GM23248 (cell line): ENCODE measurements around the gene NFIX. TPM values are rescaled to one million over a fixed set of nuclear protein-coding genes. Genes with fewer than 3 reads are reported as not detected.

Source experiments
- DNase-seq: peaks from one replicate; pipeline ENCODE4 v3.0.0-alpha.2; 2015
- H2AFZ ChIP-seq: fragments of 200-600 bp; sonication (generic); 2 replicates; pipeline ENCODE4 v1.6.1; 2016; ENCODE audit warnings: antibody characterized with exemption
- H3F3A ChIP-seq: fragments of 200-600 bp; sonication (generic); 2 replicates; pipeline ENCODE4 v1.6.1; 2016; ENCODE audit warnings: mild to moderate bottlenecking, antibody characterized with exemption, mixed run types; ENCODE audit not compliant: insufficient read depth
- H3K27ac ChIP-seq: fragments of 200-600 bp; sonication (generic); 2 replicates; pipeline ENCODE4 v1.5.1; 2016; ENCODE audit warnings: mild to moderate bottlenecking
- H3K27me3 ChIP-seq: fragments of 200-600 bp; sonication (generic); replicated peaks from 2 replicates; pipeline ENCODE4 v1.6.1; 2016; ENCODE audit warnings: mild to moderate bottlenecking; ENCODE audit not compliant: insufficient read depth
- H3K36me3 ChIP-seq: fragments of 200-600 bp; sonication (generic); 2 replicates; pipeline ENCODE4 v1.6.1; 2016; ENCODE audit warnings: low read depth, mild to moderate bottlenecking
- H3K4me1 ChIP-seq: fragments of 200-600 bp; sonication (generic); 2 replicates; pipeline ENCODE4 v1.6.1; 2016; ENCODE audit warnings: mild to moderate bottlenecking; ENCODE audit not compliant: insufficient read depth
- H3K4me2 ChIP-seq: fragments of 200-600 bp; sonication (generic); one replicate; pipeline ENCODE4 v1.6.1; 2016; ENCODE audit warnings: mild to moderate bottlenecking; ENCODE audit not compliant: unreplicated experiment
- H3K4me3 ChIP-seq: fragments of 200-600 bp; sonication (generic); 2 replicates; pipeline ENCODE4 v1.5.1; 2016; ENCODE audit warnings: mild to moderate bottlenecking
- H3K79me2 ChIP-seq: fragments of 200-600 bp; sonication (generic); 2 replicates; pipeline ENCODE4 v1.6.1; 2016; ENCODE audit warnings: mild to moderate bottlenecking; ENCODE audit not compliant: insufficient read depth
- H3K9ac ChIP-seq: fragments of 200-600 bp; sonication (generic); 2 replicates; pipeline ENCODE4 v1.6.1; 2016; ENCODE audit warnings: mild to moderate bottlenecking
- H3K9me2 ChIP-seq: fragments of 200-600 bp; sonication (generic); 2 replicates; pipeline ENCODE4 v1.6.1; 2016; ENCODE audit warnings: mixed run types, mild to moderate bottlenecking, moderate library complexity; ENCODE audit not compliant: insufficient read depth
- H3K9me3 ChIP-seq: fragments of 200-600 bp; sonication (generic); one replicate; pipeline ENCODE4 v1.6.1; 2017; ENCODE audit warnings: low read depth
- H4K20me1 ChIP-seq: fragments of 200-600 bp; sonication (generic); 2 replicates; pipeline ENCODE4 v1.6.0; 2016; ENCODE audit not compliant: insufficient read depth
- EZH2 ChIP-seq: fragments of 200-600 bp; sonication (generic); IDR thresholded peaks from 2 replicates; pipeline ENCODE4 v1.6.1; 2018; ENCODE audit warnings: antibody characterized with exemption, mild to moderate bottlenecking; ENCODE audit not compliant: insufficient read depth, poor library complexity, severe bottlenecking
- EZH2phosphoT487 ChIP-seq: fragments of 200-600 bp; sonication (generic); IDR thresholded peaks from 2 replicates; pipeline ENCODE4 v1.6.1; 2018; ENCODE audit warnings: antibody characterized with exemption, moderate library complexity, mild to moderate bottlenecking, low read depth; ENCODE audit not compliant: insufficient read depth
- WGBS, 2 experiments: methylation state at CpG; one replicate each; pipeline ENCODE4 v1.1.6; 2015 to 2017; ENCODE audit warnings: low lambda C conversion rate in 2 of 2, low coverage in 1 of 2; ENCODE audit errors: missing lambda C conversion rate in 2 of 2; 5-methylcytosine and 5-hydroxymethylcytosine counted together
- in situ Hi-C: fragments of 300-500 bp; cut with MboI; formaldehyde crosslinking; loops from 2 replicates; pipeline ENCODE4 v1.15.0; 2020
- polyA plus RNA-seq: library from polyadenylated mRNA; unstranded; fragments of >200 nt; fragmentation: Nextera tagmentation; extraction: Ambion mirVana; gene quantifications from 2 replicates; pipeline ENCODE4 v1.2.1, GENCODE V29; 2016
- total RNA-seq: library from RNA; depleted of rRNA; stranded (reverse); fragments of >200 nt; shearing (Covaris generic); gene quantifications from 2 replicates; pipeline ENCODE4 v1.2.3, GENCODE V29; 2014

Gene NFIX
- total and polyA plus RNA-seq, 2 experiments from 2014 or later, result 60.8 to 71.0 TPM

GRCh38 chr19:13062317-13062716 is 67.0 kb downstream of the NFIX start:
- H4K20me1 ChIP-seq, result no peaks in the 10 kb centered on the region
- H3F3A ChIP-seq, result peaks cover 9% of the 10 kb centered on the region; the same call in 1 of the 2 replicates
- H3K4me1 ChIP-seq, result peaks cover 31% of the 10 kb centered on the region
- H2AFZ ChIP-seq, result no peak overlapping the region
- peaks cover 99% of the 10 kb centered on the region for H3K79me2 ChIP-seq
- H3K27me3 ChIP-seq, result no peaks in the 10 kb centered on the region
- TF ChIP-seq EZH2phosphoT487 (no peak), EZH2 (no peak)
- no peak overlapping the region for H3K4me2 ChIP-seq
- DNase-seq, result no peak
- H3K9me3 ChIP-seq, result no peaks in the 10 kb centered on the region
- no peaks in the 10 kb centered on the region for H3K36me3 ChIP-seq
- peak overlapping the region; percentile 26 for H3K9ac ChIP-seq
- in situ Hi-C loops, result no loop called here
- H3K27ac ChIP-seq, result peak overlapping the region; percentile 67
- no peaks in the 10 kb centered on the region for H3K9me2 ChIP-seq
- no peak overlapping the region for H3K4me3 ChIP-seq

DNA sequence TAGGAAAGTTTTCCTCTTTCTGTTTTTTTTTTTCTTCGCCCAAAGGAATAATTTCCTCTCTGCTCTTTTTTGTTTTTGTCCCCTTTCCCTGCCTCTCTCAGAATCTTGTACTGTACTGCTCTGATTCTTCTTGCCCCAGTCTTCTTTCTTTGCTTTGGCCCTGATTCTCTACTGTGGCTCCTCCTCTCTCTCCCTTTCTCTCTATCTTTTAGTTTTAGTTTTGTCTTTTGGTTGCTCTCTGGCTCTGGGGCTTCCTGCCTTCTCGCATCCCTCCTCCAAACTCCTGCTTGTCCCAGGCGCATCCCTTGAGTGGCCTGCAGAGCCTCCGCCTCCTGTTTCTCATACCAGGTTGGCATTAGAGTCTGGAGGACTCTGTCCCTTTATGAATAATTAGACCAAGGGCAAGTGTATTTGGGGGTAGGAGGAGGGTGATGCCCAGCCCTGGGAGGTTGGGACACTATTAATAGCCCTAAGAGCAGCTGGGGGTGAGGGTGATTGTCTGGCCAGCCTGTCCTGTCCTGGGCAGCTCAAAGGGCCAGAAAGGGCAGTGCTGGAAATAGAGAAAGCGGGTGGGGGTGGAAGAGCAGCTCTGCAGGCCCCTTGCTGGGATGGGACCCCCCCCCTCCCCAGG is 68.3 kb downstream of the NFIX start:
- H3K4me1 ChIP-seq, result peaks cover 29% of the 10 kb centered on the region
- in situ Hi-C loops, result no loop called here
- H3K79me2 ChIP-seq, result peaks cover 99% of the 10 kb centered on the region

DNA sequence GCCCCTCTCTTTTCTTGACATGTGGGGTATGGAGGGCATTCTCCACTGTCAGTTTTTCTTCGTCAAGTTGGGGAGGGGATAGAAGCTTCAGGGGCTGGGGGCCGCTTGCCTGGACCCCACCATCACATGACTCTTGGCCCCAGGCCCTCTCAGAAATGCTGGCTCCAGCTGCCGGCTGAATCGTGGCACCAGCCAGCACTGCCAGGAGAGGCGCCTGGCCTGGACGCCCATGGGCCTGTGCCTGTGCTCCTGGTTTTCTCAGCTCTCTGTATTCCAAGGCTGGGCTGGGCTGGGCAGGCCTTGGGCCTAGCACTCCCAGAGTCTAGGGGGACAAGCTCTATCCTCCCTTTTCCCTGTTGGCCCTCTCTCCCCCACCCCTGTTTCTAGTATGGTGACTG is 68.8 kb downstream of the NFIX start:
- Histone ChIP-seq H3K36me3 (no peaks in the 10 kb centered on the region), H3K27me3 (no peaks in the 10 kb centered on the region), H4K20me1 (no peaks in the 10 kb centered on the region), H3F3A (peaks cover 9% of the 10 kb centered on the region; the same call in 1 of the 2 replicates), H3K9ac (no peak overlapping the region; the same call in 1 of the 2 replicates), H3K9me2 (no peaks in the 10 kb centered on the region), H2AFZ (no peak overlapping the region), H3K79me2 (peaks cover 99% of the 10 kb centered on the region), H3K27ac (peak overlapping the region; percentile 27; the same call in 1 of the 2 replicates), H3K4me1 (peaks cover 25% of the 10 kb centered on the region), H3K9me3 (no peaks in the 10 kb centered on the region), H3K4me3 (no peak overlapping the region), H3K4me2 (no peak overlapping the region)
- in situ Hi-C loops, result no loop called here
- 67 to 73% methylated on average over 6 of the region's 6 CpGs for whole genome bisulfite sequencing, 2 experiments
- TF ChIP-seq EZH2phosphoT487 (no peak), EZH2 (no peak)
- DNase-seq, result no peak

More for the DNA sequence above, 68.3 kb downstream of the NFIX start:
- Histone ChIP-seq H3K4me3 (no peak overlapping the region), H3K27me3 (no peaks in the 10 kb centered on the region), H4K20me1 (no peaks in the 10 kb centered on the region), H2AFZ (no peak overlapping the region), H3K27ac (peak overlapping the region; percentile 27), H3K4me2 (no peak overlapping the region), H3K9me2 (no peaks in the 10 kb centered on the region), H3F3A (peaks cover 9% of the 10 kb centered on the region; the same call in 1 of the 2 replicates), H3K36me3 (no peaks in the 10 kb centered on the region), H3K9me3 (no peaks in the 10 kb centered on the region), H3K9ac (peak overlapping the region; percentile 26; the same call in 1 of the 2 replicates)
- 77 to 80% methylated on average over 5 of the region's 5 CpGs for WGBS, 2 experiments
- no peak for TF ChIP-seq EZH2phosphoT487
- DNase-seq, result no peak

GRCh38 chr19:13066226-13066625 is 71.0 kb downstream of the NFIX start:
- no peaks in the 10 kb centered on the region for H3K9me2 ChIP-seq
- no peak overlapping the region for H3K4me3 ChIP-seq
- no peak for TF ChIP-seq EZH2phosphoT487
- no peak for TF ChIP-seq EZH2
- H3K4me2 ChIP-seq, result no peak overlapping the region
- no peaks in the 10 kb centered on the region for H3K27me3 ChIP-seq
- no peaks in the 10 kb centered on the region for H4K20me1 ChIP-seq
- no peak overlapping the region for H3K9ac ChIP-seq
- no peaks in the 10 kb centered on the region for H3K9me3 ChIP-seq
- H3F3A ChIP-seq, result no peaks in the 10 kb centered on the region
- H3K79me2 ChIP-seq, result peaks cover 99% of the 10 kb centered on the region
- DNase-seq, result no peak
- no peak overlapping the region for H3K27ac ChIP-seq
- H3K36me3 ChIP-seq, result no peaks in the 10 kb centered on the region
- H2AFZ ChIP-seq, result no peak overlapping the region
- WGBS, 2 experiments, result 62 to 68% methylated on average over 5 of the region's 5 CpGs
- in situ Hi-C loops, result no loop called here
- peaks cover 9% of the 10 kb centered on the region for H3K4me1 ChIP-seq
